AG04449 (cell line): Measurements from ENCODE around the gene CPA5.

Source experiments
- CTCF ChIA-PET: fragments of 350-600 bp; formaldehyde crosslinking; extraction: SDS; loops from one replicate; lab custom pipeline; 2021; ENCODE audit warnings: antibody characterized with exemption; lab: Yijun Ruan, JAX
- POLR2A ChIA-PET: fragments of 400-600, 350-600 bp; formaldehyde crosslinking; extraction: SDS; loops from one replicate; lab custom pipeline; 2020; ENCODE audit warnings: antibody characterized with exemption, inconsistent platforms; lab: Yijun Ruan, JAX
- DNase-seq: peaks from one replicate; pipeline ENCODE4 v3.0.0-alpha.2; 2010; ENCODE audit warnings: low read depth, low spot score
- H3K4me3 ChIP-seq: 2 replicates; pipeline ENCODE4 v1.5.1; 2011; ENCODE audit warnings: low read depth, mild to moderate bottlenecking, control low read depth, low read length
- CTCF ChIP-seq: IDR thresholded peaks from one replicate; pipeline ENCODE4 v1.5.1; 2011; ENCODE audit warnings: mild to moderate bottlenecking, moderate library complexity, low read length, control low read depth, inconsistent platforms; ENCODE audit not compliant: insufficient read depth; ENCODE audit errors: missing control alignments

CPA5 gene

GRCh38 chr7:130353196-130353595 lies 8.6 kb downstream of the CPA5 start:
- POLR2A ChIA-PET: interaction anchor here (1.6 kb wide), 1 partner anchor 60 kb away, joined by 6 read pairs; the partner anchor contains the start of gene CPA4
- no peak for TF ChIP-seq CTCF
- H3K4me3 ChIP-seq: no peak overlapping the region
- CTCF ChIA-PET: interaction anchor here (1.0 kb wide), 2 partner anchors 12 to 405 kb away, joined by 3 read pairs; no protein-coding TSS in a partner anchor
- DNase-seq: no peak

GRCh38 chr7:130356121-130356875 lies 11.7 kb downstream of the CPA5 start:
- ChIA-PET CTCF (interaction anchor here (1.0 to 1.5 kb wide), 2 partner anchors 11 to 20 kb away, joined by 3 to 4 read pairs; partner anchors contain the start of gene CPA5), POLR2A (interaction anchor here (0.6 to 2.0 kb wide), 8 partner anchors 10 to 85 kb away, joined by 3 to 8 read pairs (median 4); partner anchors contain the start of genes CEP41, CPA1 and CPA4)
- H3K4me3 ChIP-seq: peak overlapping the region; percentile 27
- peak; percentile 95 for DNase-seq
- TF ChIP-seq CTCF: no peak

GRCh38 chr7:130356876-130357611 lies 12.4 kb downstream of the CPA5 start:
- no peak for TF ChIP-seq CTCF
- CTCF ChIA-PET: interaction anchor here (1.5 kb wide), 1 partner anchor 20 kb away, joined by 4 read pairs; no protein-coding TSS in a partner anchor
- no peak overlapping the region for H3K4me3 ChIP-seq
- POLR2A ChIA-PET: interaction anchor here (0.6 to 2.0 kb wide), 7 partner anchors 9 to 84 kb away, joined by 3 to 8 read pairs (median 3); partner anchors contain the start of genes CEP41, CPA1 and CPA4
- DNase-seq: no peak

- CTCF ChIA-PET: no interaction called here
- TF ChIP-seq CTCF: no peak
- DNase-seq: no peak
- POLR2A ChIA-PET: no interaction called here
- H3K4me3 ChIP-seq: no peak overlapping the region
These were observed 13.9 kb downstream of the CPA5 start for GRCh38 chr7:130358471-130358870.

- no peak overlapping the region for H3K4me3 ChIP-seq
- CTCF ChIA-PET: no interaction called here
- no peak for DNase-seq
- no peak for TF ChIP-seq CTCF
- POLR2A ChIA-PET: no interaction called here
These were observed 14.8 kb downstream of the CPA5 start for GRCh38 chr7:130359276-130359857.
